OCI-LY7 (cell line): ENCODE results near the gene CUBN.

Source experiments
- CTCF ChIP-seq: fragments of 200-600 bp; sonication (generic); conservative IDR thresholded peaks from 2 replicates; pipeline ENCODE4 v1.5.1; 2014; ENCODE audit warnings: mild to moderate bottlenecking, antibody characterized with exemption, low read length, moderate library complexity, mixed read lengths
- EZH2phosphoT487 ChIP-seq: fragments of 200-600 bp; sonication (generic); IDR thresholded peaks from 2 replicates; pipeline ENCODE4 v1.6.1; 2018; ENCODE audit warnings: low read depth, borderline replicate concordance, mild to moderate bottlenecking, mixed run types, antibody characterized with exemption, low read length, moderate library complexity, mixed read lengths

GRCh38 chr10:16904049-16904448 lies 225.6 kb downstream of the CUBN start:
- TF ChIP-seq CTCF, result no peak
- TF ChIP-seq EZH2phosphoT487, result no peak
